Cerebellar nuclear complex (tissue), 1 donor: ENCODE measurements around the gene ULK4.
"Not testable (repeated sequence)": the region's sequence is repeated elsewhere in the genome, so short reads cannot be mapped to it uniquely, and the experiment has no call there.

ENCODE experiments used
- DNase-seq, 2 experiments: peaks; one replicate each; lab custom pipeline; 2025; lab: John Stamatoyannopoulos, UW

The ULK4 gene

GRCh38 chr3:41690766-41691563 lies 270.9 kb downstream of the ULK4 start:
- DNase-seq = no peak

GRCh38 chr3:41688595-41689380 lies 273.1 kb downstream of the ULK4 start:
- no peak for DNase-seq

GRCh38 chr3:41684797-41685735 lies 276.8 kb downstream of the ULK4 start:
- no peak for DNase-seq

GRCh38 chr3:41683666-41684350 lies 278.1 kb downstream of the ULK4 start:
- no peak for DNase-seq

- DNase-seq = no peak
These were observed 278.9 kb downstream of the ULK4 start for GRCh38 chr3:41682996-41683395.

- no peak for DNase-seq
These were observed 279.5 kb downstream of the ULK4 start for GRCh38 chr3:41682382-41682781.

GRCh38 chr3:41681479-41681878 lies 280.4 kb downstream of the ULK4 start:
- DNase-seq = no peak

- no peak for DNase-seq
These were observed 282.5 kb downstream of the ULK4 start for GRCh38 chr3:41679374-41679773.

GRCh38 chr3:41675102-41675501 lies 286.8 kb downstream of the ULK4 start:
- DNase-seq = not testable (repeated sequence)

- DNase-seq = no peak
These were observed 287.5 kb downstream of the ULK4 start for GRCh38 chr3:41674449-41674848.

GRCh38 chr3:41673650-41674049 lies 288.3 kb downstream of the ULK4 start:
- DNase-seq = no peak

- DNase-seq = no peak
These were observed 293.5 kb downstream of the ULK4 start for GRCh38 chr3:41668379-41668778.

- no peak for DNase-seq
These were observed 299.6 kb downstream of the ULK4 start for GRCh38 chr3:41662288-41662687.

GRCh38 chr3:41661796-41662195 lies 300.1 kb downstream of the ULK4 start:
- DNase-seq = no peak

GRCh38 chr3:41660510-41660909 lies 301.4 kb downstream of the ULK4 start:
- no peak for DNase-seq

GRCh38 chr3:41653571-41654239 lies 308.2 kb downstream of the ULK4 start:
- DNase-seq = no peak

- DNase-seq = no peak
These were observed 309.0 kb downstream of the ULK4 start for GRCh38 chr3:41652931-41653330.

- no peak for DNase-seq
These were observed 309.4 kb downstream of the ULK4 start for GRCh38 chr3:41652506-41652905.

- no peak for DNase-seq
These were observed 310.2 kb downstream of the ULK4 start for GRCh38 chr3:41651718-41652117.

- DNase-seq = no peak
These were observed 311.5 kb downstream of the ULK4 start for GRCh38 chr3:41650406-41650805.

- DNase-seq = no peak
These were observed 312.7 kb downstream of the ULK4 start for GRCh38 chr3:41649129-41649739.
